HG02759 (cell line): ENCODE results near the gene ACADS.
A peak's percentile ranks its signal among the peaks of the same experiment; 100 is the strongest.
"Not testable (repeated sequence)": the region's sequence is repeated elsewhere in the genome, so short reads cannot be mapped to it uniquely, and the experiment has no call there.

ENCODE experiments used
- ATAC-seq: cut with Tn5 transposase; IDR thresholded peaks from one replicate; pipeline ENCODE4 v1.9.1; 2021; ENCODE audit warnings: mild to moderate bottlenecking, moderate library complexity; ENCODE audit not compliant: unreplicated experiment

The ACADS gene

GRCh38 chr12:120725151-120725658 is 421 bp upstream of the ACADS start:
- peak; percentile 3 for ATAC-seq

DNA sequence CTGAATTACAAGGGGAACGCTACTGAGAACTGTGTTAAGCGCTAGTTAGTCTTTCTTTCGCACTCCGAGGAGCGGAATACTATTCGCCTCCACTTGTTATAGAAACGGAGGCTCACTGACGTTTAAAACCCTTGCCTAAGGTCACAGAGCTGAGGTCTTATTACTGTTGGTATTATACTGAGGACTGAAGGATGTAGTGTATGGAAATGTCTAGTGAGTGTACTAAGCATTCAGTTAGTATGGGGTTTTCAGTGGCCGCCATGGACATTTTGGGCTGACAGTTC is 826 bp downstream of the ACADS start:
- ATAC-seq, result no peak

GRCh38 chr12:120726961-120727360 is 1.3 kb downstream of the ACADS start:
- no peak for ATAC-seq

DNA sequence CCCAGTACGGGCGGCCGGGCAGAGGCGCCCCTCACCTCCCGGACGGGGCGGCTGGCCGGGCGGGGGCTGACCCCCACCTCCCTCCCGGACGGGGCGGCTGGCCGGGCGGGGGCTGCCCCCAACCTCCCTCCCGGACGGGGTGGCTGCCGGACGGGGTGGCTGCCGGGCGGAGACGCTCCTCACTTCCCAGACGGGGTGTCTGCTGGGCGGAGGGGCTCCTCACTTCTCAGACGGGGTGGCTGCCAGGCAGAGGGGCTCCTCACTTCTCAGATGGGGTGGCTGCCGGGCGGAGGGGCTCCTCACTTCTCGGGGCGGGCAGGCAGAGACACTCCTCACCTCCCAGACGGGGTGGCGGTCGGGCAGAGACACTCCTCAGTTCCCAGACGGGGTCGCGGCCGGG is 6.6 kb downstream of the ACADS start:
- ATAC-seq, result not testable (repeated sequence)

DNA sequence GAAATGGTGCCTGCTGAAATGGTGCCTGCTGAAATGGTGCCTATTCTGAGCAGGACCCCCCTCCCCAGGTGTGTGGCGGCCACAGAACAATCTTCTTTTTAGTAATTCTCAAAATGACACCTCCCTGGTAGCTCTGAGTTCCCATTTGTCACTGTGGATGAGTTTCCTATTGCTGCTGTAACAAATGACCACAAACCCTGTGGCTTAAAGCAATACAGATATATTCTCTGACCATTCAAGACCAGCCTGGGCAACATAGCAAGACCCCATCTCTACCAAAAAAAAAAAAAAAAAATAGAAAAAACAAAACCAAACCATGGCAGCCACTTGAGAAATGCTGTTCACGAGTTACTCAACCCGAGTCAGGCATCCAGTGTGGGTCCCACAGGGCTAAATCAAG is 7.9 kb downstream of the ACADS start:
- ATAC-seq, result no peak

DNA sequence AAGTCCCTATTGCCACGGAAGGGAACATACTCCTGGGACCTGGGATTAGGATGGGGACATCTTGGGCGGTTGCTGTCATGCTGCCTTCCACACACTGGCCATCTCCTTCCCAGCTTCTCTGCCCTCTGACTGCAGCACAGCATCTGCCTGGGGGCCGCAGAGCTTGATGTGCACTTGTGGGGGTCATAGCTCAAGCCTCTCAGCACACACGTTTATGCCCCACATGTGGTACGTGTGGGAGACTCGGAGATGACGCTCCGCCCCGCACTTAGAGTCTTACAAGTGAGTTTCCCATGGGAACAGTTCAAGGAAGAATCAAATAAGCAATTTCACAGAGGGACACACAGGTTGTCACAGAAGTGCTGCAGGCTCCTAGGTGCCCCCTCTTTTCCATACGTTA is 8.6 kb downstream of the ACADS start:
- ATAC-seq, result no peak

DNA sequence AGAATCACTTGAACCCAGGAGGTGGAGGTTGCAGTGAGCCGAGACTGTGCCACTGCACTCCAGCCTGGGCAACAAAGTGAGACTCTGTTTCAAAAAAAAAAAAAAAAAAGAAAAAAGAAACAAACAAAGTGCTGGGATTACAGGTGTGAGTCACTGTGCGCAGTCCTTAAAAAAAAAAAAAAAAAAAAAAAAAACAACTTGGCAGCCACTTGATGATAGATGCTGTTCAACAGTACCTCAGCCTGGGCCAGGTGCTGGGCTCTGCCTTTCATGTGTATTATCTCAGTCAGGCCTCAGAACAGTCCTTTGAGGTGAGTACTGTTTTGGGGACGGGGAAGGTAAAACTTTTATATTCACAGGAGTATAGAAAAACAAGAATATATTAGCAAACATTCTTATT is 9.6 kb downstream of the ACADS start:
- no peak for ATAC-seq

DNA sequence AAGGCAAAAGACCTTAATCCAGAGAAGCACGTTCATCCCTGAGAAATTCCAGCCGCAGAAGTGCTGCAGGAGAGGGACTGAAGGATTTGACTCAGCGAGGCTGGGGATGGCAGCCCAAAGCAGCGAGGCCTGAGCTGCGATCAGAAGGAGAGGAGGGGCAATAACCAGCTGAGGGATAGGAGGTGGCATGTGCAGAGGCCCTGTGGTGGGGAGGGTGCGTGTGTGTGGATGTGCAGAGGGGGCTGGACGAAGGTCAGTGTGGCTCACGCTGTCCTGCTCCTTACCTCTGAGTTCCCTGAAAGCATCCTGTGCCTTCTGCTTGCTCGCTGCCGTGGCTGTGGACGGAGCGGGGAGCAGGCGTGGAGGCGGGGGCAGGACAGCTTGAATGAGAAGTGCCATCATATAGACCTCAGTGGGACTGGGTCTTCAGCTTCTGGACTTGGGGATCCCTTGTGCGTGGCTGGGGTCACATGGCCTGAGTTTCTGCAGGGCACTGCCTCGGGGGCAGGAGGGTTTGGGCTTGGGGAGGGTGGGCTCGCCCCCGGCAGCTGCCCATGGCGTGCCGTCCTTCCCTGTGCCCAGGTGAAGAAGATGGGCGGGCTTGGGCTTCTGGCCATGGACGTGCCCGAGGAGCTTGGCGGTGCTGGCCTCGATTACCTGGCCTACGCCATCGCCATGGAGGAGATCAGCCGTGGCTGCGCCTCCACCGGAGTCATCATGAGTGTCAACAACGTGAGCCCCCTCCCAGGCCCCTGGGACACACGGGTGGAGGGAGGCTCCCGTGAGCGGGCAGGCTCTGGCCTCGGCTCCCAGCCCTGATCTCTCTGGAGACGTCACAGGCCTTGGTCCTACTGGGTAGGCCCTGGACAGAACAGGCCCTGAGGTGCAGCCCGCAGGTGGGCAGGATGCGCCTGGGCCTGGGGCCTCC is 11.0 kb downstream of the ACADS start:
- no peak for ATAC-seq

DNA sequence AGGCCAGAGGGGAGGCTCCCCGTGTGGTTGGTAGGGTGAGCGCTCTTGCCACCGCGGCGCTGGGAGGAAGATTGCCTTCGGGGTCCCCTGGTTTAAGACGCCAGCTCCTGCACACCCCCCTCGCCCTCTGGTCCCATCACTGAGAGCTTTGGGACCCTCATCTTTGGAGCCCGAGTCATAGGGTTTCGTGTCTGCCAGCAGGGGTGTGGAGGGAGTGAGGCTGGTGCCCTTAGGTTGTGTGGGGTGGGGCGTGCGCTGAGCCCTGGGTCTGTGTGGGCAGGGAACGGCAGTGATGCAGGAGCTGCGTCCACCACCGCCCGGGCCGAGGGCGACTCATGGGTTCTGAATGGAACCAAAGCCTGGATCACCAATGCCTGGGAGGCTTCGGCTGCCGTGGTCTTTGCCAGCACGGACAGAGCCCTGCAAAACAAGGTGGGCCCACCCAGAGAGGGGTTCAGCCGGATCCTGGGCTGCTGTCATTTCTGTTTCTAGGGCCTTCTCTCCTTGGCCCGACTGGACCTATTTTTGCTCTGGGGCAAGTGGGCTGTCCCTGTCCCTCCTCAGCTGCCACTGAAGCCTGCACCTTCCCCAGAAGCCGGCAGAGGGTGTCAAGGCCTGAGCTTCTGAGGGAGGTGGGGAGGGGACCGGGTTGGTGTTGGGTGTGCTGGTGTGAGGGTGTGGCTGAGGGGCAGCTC is 12.1 kb downstream of the ACADS start:
- no peak for ATAC-seq

DNA sequence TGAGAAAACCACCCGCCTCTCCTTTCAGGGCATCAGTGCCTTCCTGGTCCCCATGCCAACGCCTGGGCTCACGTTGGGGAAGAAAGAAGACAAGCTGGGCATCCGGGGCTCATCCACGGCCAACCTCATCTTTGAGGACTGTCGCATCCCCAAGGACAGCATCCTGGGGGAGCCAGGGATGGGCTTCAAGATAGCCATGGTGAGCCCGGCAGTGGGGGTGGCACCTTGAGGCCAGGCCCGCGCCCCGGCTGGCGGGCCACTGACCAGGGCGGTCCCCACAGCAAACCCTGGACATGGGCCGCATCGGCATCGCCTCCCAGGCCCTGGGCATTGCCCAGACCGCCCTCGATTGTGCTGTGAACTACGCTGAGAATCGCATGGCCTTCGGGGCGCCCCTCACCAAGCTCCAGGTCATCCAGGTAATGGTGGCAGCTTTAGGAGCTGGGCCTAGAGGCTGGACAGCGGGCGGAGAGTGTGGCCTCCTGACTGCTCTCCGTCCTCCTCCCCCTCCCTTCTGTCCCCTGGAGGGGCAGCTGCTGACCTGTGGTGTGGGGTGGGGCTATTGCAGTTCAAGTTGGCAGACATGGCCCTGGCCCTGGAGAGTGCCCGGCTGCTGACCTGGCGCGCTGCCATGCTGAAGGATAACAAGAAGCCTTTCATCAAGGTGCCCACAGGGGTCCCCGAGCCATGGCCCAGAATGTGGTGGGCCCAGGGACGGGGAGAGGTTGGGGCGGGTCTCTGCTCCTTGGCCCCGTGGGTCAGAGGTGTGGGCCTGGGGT is 12.8 kb downstream of the ACADS start:
- no peak for ATAC-seq

DNA sequence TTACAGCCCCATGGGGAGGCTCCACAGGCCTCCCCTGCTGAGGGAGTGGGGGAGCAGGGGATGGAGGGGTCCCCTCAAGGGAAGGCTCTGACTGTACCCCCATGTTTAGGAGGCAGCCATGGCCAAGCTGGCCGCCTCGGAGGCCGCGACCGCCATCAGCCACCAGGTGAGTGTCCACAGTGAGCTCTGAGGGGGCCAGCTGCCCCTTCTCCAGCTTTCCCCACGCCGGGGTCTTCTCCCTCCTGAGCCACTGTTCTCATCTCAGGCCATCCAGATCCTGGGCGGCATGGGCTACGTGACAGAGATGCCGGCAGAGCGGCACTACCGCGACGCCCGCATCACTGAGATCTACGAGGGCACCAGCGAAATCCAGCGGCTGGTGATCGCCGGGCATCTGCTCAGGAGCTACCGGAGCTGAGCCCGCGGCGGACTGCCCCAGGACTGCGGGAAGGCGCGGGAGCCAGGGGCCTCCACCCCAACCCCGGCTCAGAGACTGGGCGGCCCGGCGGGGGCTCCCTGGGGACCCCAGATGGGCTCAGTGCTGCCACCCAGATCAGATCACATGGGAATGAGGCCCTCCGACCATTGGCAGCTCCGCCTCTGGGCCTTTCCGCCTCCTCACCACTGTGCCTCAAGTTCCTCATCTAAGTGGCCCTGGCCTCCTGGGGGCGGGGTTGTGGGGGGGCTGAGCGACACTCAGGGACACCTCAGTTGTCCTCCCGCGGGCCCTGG is 13.6 kb downstream of the ACADS start:
- no peak for ATAC-seq

DNA sequence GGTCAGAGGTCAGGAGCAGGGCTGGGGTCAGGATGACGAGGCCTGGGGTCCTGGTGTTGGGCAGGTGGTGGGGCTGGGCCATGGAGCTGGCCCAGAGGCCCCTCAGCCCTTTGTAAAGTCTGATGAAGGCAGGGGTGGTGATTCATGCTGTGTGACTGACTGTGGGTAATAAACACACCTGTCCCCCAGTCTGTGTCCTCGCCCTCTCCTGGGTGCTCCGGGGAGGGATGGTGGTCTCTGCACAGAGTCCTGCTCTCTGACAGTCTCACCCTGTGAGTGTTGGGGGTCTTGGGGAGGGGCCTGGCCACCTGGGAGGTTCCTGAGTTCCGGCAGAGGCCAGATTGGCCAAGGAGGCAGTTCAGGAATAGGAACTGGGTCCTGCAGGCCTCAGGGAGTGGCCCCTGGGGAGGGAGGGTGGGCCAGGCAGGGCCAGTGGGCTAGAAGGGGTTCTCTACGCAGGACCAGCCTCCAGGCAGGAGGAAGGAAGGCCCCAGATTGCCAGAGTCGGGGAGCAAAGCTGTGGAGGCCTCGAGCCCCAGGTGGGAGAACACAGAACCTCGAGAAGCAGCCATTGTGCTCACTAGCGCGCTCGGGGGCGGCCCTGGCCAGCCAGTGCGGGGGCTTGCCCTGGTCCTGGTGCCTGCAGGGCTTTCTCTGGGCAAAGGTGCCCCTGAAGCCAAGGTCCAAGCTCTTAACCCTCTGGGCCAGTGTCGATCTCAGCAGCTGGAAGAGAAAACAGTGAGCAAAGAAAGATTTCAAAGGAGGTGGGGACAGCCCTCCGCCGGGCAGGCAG is 14.4 kb downstream of the ACADS start:
- ATAC-seq, result no peak

- no peak for ATAC-seq
Observed at GRCh38 chr12:120740871-120741270, 15.2 kb downstream of the ACADS start.

DNA sequence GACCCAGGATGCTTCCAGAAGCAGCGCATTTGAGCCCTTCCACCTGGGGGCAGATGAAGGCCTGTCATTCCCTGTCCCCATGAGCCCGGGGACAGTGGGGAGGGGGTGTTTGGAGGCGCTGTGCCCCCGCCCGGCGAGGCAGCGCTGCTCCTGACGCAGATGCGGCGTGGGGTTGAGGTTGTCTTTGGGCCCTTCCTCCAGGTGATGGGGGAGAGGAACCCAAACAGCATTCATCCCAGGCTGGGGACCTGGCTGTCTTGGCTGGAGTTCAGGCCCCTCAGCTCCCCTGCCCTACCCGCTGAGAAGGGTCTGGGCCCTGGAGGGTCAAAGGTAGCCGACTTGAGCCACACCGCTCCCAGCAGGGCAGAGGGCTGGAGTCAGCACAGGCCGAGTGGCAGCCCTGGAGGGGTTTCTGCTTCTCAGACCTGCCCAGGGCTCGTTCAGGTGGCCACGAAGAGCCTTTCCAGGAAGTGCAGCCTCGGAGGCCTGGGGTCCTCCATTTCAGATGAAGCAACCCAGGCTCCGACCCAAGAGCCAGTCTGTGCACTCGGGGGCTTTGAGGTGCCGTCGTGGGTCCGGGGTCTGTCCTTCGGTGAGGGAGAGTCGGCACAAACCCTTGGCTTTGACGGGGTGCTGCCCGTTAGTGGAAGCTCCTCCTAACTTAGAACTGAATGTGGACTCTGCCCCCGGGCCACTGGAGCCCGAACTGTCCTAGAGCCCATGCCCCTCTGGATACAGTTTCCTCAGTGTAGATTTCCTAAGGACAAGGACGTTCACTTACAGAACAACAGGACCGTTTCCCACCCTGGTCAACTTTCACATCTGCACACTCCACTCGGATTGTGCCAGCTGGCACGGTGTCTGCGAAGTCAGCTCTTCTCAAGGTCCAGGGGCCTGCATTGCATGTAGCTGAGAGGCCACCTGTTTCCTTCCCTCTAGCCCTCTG is 16.1 kb downstream of the ACADS start:
- ATAC-seq, result no peak

- ATAC-seq, result no peak
Observed at GRCh38 chr12:120744922-120745493, 19.4 kb downstream of the ACADS start.

- ATAC-seq, result no peak
Observed at GRCh38 chr12:120748242-120748641, 22.6 kb downstream of the ACADS start.

- ATAC-seq, result no peak
Observed at GRCh38 chr12:120749256-120749655, 23.6 kb downstream of the ACADS start.

DNA sequence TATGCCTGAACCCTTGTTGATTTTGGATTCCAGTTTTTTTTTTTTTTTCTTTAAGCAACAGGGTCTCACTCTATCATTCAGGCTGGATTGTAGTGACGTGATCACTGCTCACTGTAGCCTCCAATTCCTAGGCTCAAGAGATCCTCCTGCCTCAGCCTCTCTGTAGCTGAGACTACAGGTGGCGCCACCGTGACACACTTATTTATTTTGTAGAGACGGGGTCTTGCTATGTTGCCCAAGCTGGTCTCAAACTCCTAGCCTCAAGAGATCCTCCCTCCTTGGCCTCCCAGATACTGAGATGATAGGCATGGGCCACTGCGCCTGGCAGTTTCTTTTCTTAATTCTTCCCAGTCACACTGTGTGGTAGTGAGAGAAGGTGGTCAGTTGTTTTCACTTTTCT is 25.2 kb downstream of the ACADS start:
- ATAC-seq, result no peak

DNA sequence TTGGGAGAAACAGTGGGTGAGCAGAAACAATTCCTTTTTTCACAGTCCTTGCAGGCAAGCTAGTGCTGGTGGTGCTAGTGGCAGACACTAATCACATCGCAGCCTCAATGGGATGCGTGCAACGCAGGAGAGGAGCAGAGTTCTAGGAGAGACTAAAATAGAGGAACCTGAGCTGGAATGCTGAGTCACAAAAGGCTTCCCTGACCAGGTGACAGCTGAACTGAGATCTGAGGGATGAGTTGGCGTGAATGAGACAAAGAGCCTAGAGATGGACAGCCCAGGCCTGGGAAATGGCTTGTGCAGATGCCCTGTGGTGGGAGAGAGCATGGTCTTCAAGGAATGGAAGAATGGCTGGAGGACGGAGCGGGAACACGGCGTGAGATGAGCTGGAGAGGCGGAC is 25.8 kb downstream of the ACADS start:
- ATAC-seq, result no peak
